ENCODE results near the gene C2orf72. TPM values are rescaled to one million over a fixed set of nuclear protein-coding genes. Genes with fewer than 3 reads are reported as not detected.
A peak's percentile ranks its signal among the peaks of the same experiment; 100 is the strongest.

C2orf72 gene
- total RNA-seq, 1 donor from 2014 or later, result 5.4 TPM

DNA sequence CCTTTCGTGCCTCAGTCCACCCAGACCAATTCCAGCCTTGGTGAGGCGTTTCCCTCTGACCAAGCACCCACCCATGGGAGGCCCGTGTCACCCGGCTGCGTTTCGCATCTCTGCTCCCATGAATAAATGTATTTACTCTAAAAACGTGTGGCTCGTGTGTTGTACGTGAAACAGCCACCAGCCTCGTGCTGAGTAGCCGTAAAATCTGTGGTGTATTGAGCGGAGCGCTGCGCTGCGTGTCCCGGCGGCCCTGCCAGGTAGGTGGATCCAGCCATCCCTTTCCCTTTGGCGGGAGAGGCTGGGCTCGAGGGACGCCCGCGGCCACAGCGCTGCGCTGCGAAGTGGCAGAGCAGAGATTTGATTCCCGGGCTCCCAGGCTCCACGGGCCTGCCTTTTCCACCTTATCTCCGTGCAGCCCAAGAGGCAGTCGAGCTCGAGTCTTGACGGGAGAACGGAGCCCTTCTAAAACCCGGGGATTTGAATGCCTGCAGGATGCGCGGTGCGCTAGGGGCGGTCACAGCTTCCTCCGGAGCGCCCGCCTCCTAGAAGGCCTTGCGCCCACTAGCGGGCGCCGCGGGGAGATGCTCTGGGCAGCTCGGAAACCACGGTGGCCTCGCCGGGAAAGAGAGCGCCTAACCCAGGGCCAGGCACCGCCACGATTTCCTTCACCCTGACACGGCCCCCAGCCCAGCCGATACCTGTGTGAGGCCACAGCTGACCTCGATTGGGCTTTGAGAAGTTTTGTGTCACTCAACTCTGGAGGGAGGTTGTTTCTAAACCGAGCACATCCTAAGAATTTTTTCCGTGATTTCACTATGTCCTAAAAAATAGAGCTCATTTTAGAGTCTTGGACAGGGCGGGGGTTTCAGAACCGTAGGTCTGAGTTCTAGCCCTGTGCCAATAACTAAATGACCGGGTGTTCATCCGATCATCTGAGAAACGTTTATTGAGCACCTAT, 15.4 kb downstream of the C2orf72 start:
- no peak overlapping the region for H3K27ac Mint-ChIP-seq (ENCODE audit: unreplicated experiment)
- peaks cover 8% of the 10 kb centered on the region for H3K4me1 Mint-ChIP-seq (ENCODE audit: unreplicated experiment)
- no peaks in the 10 kb centered on the region for H3K36me3 Mint-ChIP-seq (ENCODE audit: low read depth, unreplicated experiment)
- TF ChIP-seq, protein P1, sequence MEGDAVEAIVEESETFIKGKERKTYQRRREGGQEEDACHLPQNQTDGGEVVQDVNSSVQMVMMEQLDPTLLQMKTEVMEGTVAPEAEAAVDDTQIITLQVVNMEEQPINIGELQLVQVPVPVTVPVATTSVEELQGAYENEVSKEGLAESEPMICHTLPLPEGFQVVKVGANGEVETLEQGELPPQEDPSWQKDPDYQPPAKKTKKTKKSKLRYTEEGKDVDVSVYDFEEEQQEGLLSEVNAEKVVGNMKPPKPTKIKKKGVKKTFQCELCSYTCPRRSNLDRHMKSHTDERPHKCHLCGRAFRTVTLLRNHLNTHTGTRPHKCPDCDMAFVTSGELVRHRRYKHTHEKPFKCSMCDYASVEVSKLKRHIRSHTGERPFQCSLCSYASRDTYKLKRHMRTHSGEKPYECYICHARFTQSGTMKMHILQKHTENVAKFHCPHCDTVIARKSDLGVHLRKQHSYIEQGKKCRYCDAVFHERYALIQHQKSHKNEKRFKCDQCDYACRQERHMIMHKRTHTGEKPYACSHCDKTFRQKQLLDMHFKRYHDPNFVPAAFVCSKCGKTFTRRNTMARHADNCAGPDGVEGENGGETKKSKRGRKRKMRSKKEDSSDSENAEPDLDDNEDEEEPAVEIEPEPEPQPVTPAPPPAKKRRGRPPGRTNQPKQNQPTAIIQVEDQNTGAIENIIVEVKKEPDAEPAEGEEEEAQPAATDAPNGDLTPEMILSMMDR (IDR thresholded peaks at IDR 0.05; ENCODE audit: unreplicated experiment), result peak; percentile 73
- H3K4me3 Mint-ChIP-seq (ENCODE audit: unreplicated experiment), result peak overlapping the region; percentile 85
- H3K27me3 Mint-ChIP-seq (ENCODE audit: unreplicated experiment), result peaks cover 6% of the 10 kb centered on the region
- peak; percentile 88 for DNase-seq (ENCODE audit: low spot score)
- no peaks in the 10 kb centered on the region for H3K9me3 Mint-ChIP-seq (ENCODE audit: unreplicated experiment)

DNA sequence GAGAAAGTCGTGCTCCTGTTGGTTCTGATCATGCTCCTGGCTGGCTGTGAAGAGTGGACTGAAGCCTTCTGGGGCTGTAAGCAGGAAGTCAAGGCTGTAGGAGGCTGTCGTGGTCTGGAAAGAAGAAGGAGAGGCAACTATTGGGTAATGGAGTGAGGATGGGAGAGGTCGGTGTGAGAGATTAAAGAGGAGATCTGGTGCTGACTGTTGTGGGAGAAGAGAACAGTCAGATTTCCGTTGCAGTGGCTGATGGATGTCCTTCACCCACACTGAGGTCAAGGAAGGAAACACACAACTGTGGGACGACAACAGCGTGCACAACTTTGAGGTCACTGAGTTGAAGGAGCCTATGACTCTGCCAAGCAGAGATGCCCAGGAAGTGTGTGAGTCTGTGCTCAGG, 16.5 kb downstream of the C2orf72 start:
- Mint-ChIP-seq H3K27me3 (ENCODE audit: unreplicated experiment) (peaks cover 6% of the 10 kb centered on the region), H3K4me3 (ENCODE audit: unreplicated experiment) (peak overlapping the region; percentile 48), H3K9me3 (ENCODE audit: unreplicated experiment) (no peaks in the 10 kb centered on the region), H3K36me3 (ENCODE audit: low read depth, unreplicated experiment) (no peaks in the 10 kb centered on the region), H3K27ac (ENCODE audit: unreplicated experiment) (no peak overlapping the region), H3K4me1 (ENCODE audit: unreplicated experiment) (peaks cover 18% of the 10 kb centered on the region)
- TF ChIP-seq, protein P1 (IDR thresholded peaks at IDR 0.05; ENCODE audit: unreplicated experiment), result no peak
- no peak for DNase-seq (ENCODE audit: low spot score)

DNA sequence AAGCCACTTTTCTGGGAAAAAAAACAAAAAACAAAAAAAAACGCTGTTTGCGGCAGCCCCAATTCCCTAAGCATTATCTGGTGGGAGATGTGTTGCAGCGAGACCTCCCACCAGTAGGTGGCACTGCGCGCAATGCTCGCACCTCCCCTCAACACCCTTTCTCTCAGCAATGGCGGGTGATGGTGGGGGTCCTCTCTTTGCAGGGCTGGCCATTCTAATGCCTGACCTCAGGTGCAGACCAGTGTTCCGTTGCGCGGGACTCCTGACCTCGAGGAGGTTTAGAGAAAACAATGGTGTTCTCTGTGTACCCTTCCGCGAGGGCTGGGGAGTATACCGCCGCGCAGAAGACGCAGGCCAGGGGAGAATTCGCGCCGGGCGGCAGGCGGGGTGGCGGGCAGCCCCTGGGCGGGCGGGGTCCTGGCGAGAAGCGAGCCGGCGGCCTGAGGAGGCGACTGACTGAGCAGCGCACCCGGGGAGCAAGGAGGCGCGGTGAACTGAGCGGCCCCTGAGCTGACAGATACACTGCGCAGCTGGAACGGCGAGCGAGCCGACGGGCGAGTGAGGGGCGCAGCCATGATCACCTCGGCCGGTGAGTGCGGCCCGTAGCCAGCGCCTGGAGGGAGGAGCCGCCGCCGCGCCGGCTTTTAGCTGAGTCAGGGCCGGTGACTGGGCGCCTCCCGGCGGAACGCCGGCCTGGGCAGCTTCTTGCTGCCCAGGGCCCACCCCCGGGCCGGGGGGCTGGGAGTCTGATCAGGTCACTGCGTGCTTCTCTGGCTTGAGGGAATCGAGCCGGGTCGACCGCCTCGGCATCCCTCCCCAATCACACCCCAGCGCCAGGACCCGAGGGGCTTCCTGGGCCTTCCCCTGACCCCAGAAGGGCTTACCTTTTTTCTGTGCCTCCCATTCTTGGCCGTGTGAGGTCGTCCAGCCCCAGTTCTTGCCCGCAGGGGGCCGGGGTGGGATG, 19.4 kb downstream of the C2orf72 start, which contains the start of gene PSMD1:
Gene PSMD1, plus strand, starts transcription at position 415 of the 964 bp plus-strand sequence. Its CDS starts 159 bp downstream, at position 574.
- Mint-ChIP-seq H3K9me3 (ENCODE audit: unreplicated experiment) (no peaks in the 10 kb centered on the region), H3K27me3 (ENCODE audit: unreplicated experiment) (peaks cover 6% of the 10 kb centered on the region), H3K4me1 (ENCODE audit: unreplicated experiment) (peaks cover 22% of the 10 kb centered on the region), H3K36me3 (ENCODE audit: low read depth, unreplicated experiment) (peaks cover 2% of the 10 kb centered on the region), H3K27ac (ENCODE audit: unreplicated experiment) (peak within 1 kb of the TSS; percentile 100), H3K4me3 (ENCODE audit: unreplicated experiment) (peak within 1 kb of the TSS; percentile 96)
- peak; percentile 93 for DNase-seq (ENCODE audit: low spot score)
- TF ChIP-seq, protein P1 (IDR thresholded peaks at IDR 0.05; ENCODE audit: unreplicated experiment), result peak; percentile 87

DNA sequence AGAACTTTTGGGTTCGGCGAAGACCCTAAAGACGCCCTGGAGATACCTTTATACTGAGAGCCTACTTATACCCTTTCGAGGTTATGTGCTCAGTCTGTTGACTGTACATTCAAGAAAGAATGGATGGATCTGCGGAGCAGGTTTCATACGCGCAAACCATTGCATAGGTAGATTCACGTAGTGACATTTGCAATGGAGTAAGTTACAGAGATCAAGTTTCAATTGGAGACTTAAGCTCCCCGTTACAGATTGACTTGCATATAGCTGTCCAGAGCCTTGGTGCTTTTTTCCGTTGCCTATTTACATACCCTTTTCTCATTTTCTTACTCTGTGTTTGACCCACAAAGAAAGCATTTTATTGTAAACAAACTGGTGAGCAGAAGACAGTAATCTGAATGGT, 20.3 kb downstream of the C2orf72 start:
- Mint-ChIP-seq H3K27me3 (ENCODE audit: unreplicated experiment) (peaks cover 6% of the 10 kb centered on the region), H3K4me1 (ENCODE audit: unreplicated experiment) (peaks cover 22% of the 10 kb centered on the region), H3K4me3 (ENCODE audit: unreplicated experiment) (peak overlapping the region; percentile 89), H3K27ac (ENCODE audit: unreplicated experiment) (peak overlapping the region; percentile 82), H3K36me3 (ENCODE audit: low read depth, unreplicated experiment) (peaks cover 9% of the 10 kb centered on the region), H3K9me3 (ENCODE audit: unreplicated experiment) (no peaks in the 10 kb centered on the region)
- TF ChIP-seq, protein P1 (IDR thresholded peaks at IDR 0.05; ENCODE audit: unreplicated experiment), result no peak
- no peak for DNase-seq (ENCODE audit: low spot score)
